Upper lobe of left lung (tissue), 6 donors: Measurements from ENCODE around the gene CARD9. TPM values are rescaled to one million over a fixed set of nuclear protein-coding genes. Genes with fewer than 3 reads are reported as not detected.

Experiments used
- ATAC-seq, 2 donors: fragments of 200-7000 bp; cut with Tn5 transposase; one replicate each; pipeline ENCODE4 v1.9.1; 2022; ENCODE audit warnings: mild to moderate bottlenecking in 2 of 2, moderate library complexity in 2 of 2; ENCODE audit not compliant: low FRiP score in 2 of 2
- DNase-seq, 2 donors: peaks; one replicate each; pipeline ENCODE4 v3.0.0-alpha.2; 2019 to 2020
- H3K27ac ChIP-seq, 4 donors: fragments of 200-600 bp; sonication (generic); one replicate each; pipeline ENCODE4 v1.5.1; 2016 to 2019
- H3K27me3 ChIP-seq, 4 donors: fragments of 200-600 bp; sonication (generic); one replicate each; pipeline ENCODE4 v1.5.1; 2017 to 2019
- H3K36me3 ChIP-seq, 4 donors: fragments of 200-600 bp; sonication (generic); one replicate each; pipeline ENCODE4 v1.5.1; 2016 to 2019
- H3K4me1 ChIP-seq, 4 donors: fragments of 200-600 bp; sonication (generic); one replicate each; pipeline ENCODE4 v1.5.1; 2018 to 2019
- H3K4me3 ChIP-seq, 4 donors: fragments of 200-600 bp; sonication (generic); one replicate each; pipeline ENCODE4 v1.5.1; 2017 to 2019; ENCODE audit warnings: mild to moderate bottlenecking in 2 of 4, moderate library complexity in 1 of 4
- H3K9me3 ChIP-seq, 4 donors: fragments of 200-600 bp; sonication (generic); one replicate each; pipeline ENCODE4 v1.5.1; 2018 to 2019
- CTCF ChIP-seq, 6 experiments: fragments of 450-650 bp in 4 of 6; fragments of 200-600 bp in 2 of 6; sonication (generic) in 2 of 6; IDR thresholded peaks; one replicate each; pipeline ENCODE4 v1.5.1; 2016 to 2019; ENCODE audit warnings: antibody characterized with exemption in 6 of 6
- EP300 ChIP-seq, 4 donors: sonication (generic); formaldehyde crosslinking; IDR thresholded peaks; one replicate each; pipeline ENCODE4 v1.5.1; 2017; ENCODE audit warnings: antibody characterized with exemption in 4 of 4, control low read depth in 2 of 4
- POLR2A ChIP-seq, 4 donors: fragments of 450-650 bp; IDR thresholded peaks; one replicate each; pipeline ENCODE4 v1.5.1; 2016 to 2017; ENCODE audit warnings: antibody characterized with exemption in 4 of 4, mild to moderate bottlenecking in 2 of 4
- POLR2AphosphoS5 ChIP-seq, 2 donors: sonication (generic); formaldehyde crosslinking; IDR thresholded peaks; one replicate each; pipeline ENCODE4 v1.5.1; 2017; ENCODE audit warnings: antibody characterized with exemption in 2 of 2
- WGBS, 2 donors: methylation state at CpG; one replicate each; pipeline ENCODE4 v1.1.5; 2017 to 2018; 5-methylcytosine and 5-hydroxymethylcytosine counted together
- total RNA-seq, 6 donors: library from RNA; depleted of rRNA in 4 of 6; stranded (reverse); fragments of >200 nt in 4 of 6; gene quantifications; one replicate each; pipeline versions ENCODE4 v1.1.0 to v1.2.1, GENCODE V29; 2016 to 2021
- donor health status: DM: no; HTN: no; CAD: no; lungs with moderate emphysema.
- donor health status: DM: no; HTN: yes; CAD: no; lungs with severe emphysema.

The CARD9 gene
- total RNA-seq, 6 donors from 2014 or later: 3.5 to 30.4 (median 16.8) TPM

- 91 to 96% methylated on average over 41 to 47 of the region's 48 CpGs for WGBS, 2 donors
- no peaks in the 10 kb centered on the region for H3K27me3 ChIP-seq
- H3K27ac ChIP-seq: no peak overlapping the region
- H3K4me1 ChIP-seq: no peaks in the 10 kb centered on the region
- no peak overlapping the region for H3K4me3 ChIP-seq
- no peak for ATAC-seq
- no peaks in the 10 kb centered on the region for H3K9me3 ChIP-seq
- peak in 1 of 2 donors; percentile 78 for DNase-seq
- TF ChIP-seq POLR2A (IDR thresholded peaks at IDR 0.05) (no peak), CTCF (IDR thresholded peaks at IDR 0.05) (no peak), EP300 (IDR thresholded peaks at IDR 0.05) (no peak), POLR2AphosphoS5 (IDR thresholded peaks at IDR 0.05) (no peak)
- H3K36me3 ChIP-seq: peaks cover 34 to 98% (median 91%) of the 10 kb centered on the region in 4 donors
Observed at GRCh38 chr9:136418182-136419091, 45.0 kb upstream of the CARD9 start.

- H3K4me1 ChIP-seq: peaks cover under 1 to 3% (median under 1%) of the 10 kb centered on the region in 4 donors
- ATAC-seq (no peak), DNase-seq (peak in 1 of 2 donors; percentile 69)
- H3K27ac ChIP-seq: no peak overlapping the region
- no peak for TF ChIP-seq POLR2A (IDR thresholded peaks at IDR 0.05)
- TF ChIP-seq POLR2AphosphoS5 (IDR thresholded peaks at IDR 0.05): no peak
- no peak for TF ChIP-seq CTCF (IDR thresholded peaks at IDR 0.05)
- TF ChIP-seq EP300 (IDR thresholded peaks at IDR 0.05): no peak
- peaks cover 28 to 96% (median 81%) of the 10 kb centered on the region in 4 donors for H3K36me3 ChIP-seq
- H3K27me3 ChIP-seq: no peaks in the 10 kb centered on the region
- H3K9me3 ChIP-seq: no peaks in the 10 kb centered on the region
- WGBS, 2 donors: 91 to 96% methylated on average over 14 to 19 of the region's 19 CpGs
- H3K4me3 ChIP-seq: no peak overlapping the region
Observed at GRCh38 chr9:136416914-136417313, 43.4 kb upstream of the CARD9 start.

- DNase-seq (no peak), ATAC-seq (no peak)
- no peaks in the 10 kb centered on the region for H3K27me3 ChIP-seq
- H3K4me1 ChIP-seq: peaks cover 5 to 7% (median 6%) of the 10 kb centered on the region in 4 donors
- no peak overlapping the region for H3K4me3 ChIP-seq
- H3K9me3 ChIP-seq: no peaks in the 10 kb centered on the region
- peaks cover 28 to 91% (median 76%) of the 10 kb centered on the region in 4 donors for H3K36me3 ChIP-seq
- 96 to 98% methylated on average over 8 of the region's 8 CpGs for WGBS, 2 donors
- TF ChIP-seq POLR2AphosphoS5 (IDR thresholded peaks at IDR 0.05): no peak
- TF ChIP-seq POLR2A (IDR thresholded peaks at IDR 0.05): no peak
- TF ChIP-seq CTCF (IDR thresholded peaks at IDR 0.05): no peak
- TF ChIP-seq EP300 (IDR thresholded peaks at IDR 0.05): no peak
- no peak overlapping the region for H3K27ac ChIP-seq
Observed at GRCh38 chr9:136416427-136416826, 43.0 kb upstream of the CARD9 start.

- Histone ChIP-seq H3K27ac (no peak overlapping the region), H3K36me3 (peaks cover 13 to 58% (median 46%) of the 10 kb centered on the region in 4 donors), H3K4me3 (no peak overlapping the region), H3K27me3 (no peaks in the 10 kb centered on the region), H3K9me3 (no peaks in the 10 kb centered on the region), H3K4me1 (peaks cover 20 to 31% (median 23%) of the 10 kb centered on the region in 4 donors)
- WGBS, 2 donors: 69 to 77% methylated on average over 9 of the region's 9 CpGs
- ATAC-seq (no peak), DNase-seq (no peak)
- TF ChIP-seq EP300 (IDR thresholded peaks at IDR 0.05) (no peak), POLR2AphosphoS5 (IDR thresholded peaks at IDR 0.05) (no peak), POLR2A (IDR thresholded peaks at IDR 0.05) (no peak), CTCF (IDR thresholded peaks at IDR 0.05) (no peak)
Observed at GRCh38 chr9:136412962-136413361, 39.5 kb upstream of the CARD9 start.
